H1 (cell line): Measurements from ENCODE around the gene RELCH. TPM values are rescaled to one million over a fixed set of nuclear protein-coding genes. Genes with fewer than 3 reads are reported as not detected.

Experiments used
- KDM4A ChIP-seq: IDR thresholded peaks from one replicate; pipeline ENCODE4 v1.7.1; 2012; ENCODE audit warnings: low read depth, mild to moderate bottlenecking, moderate library complexity, low read length, inconsistent platforms; ENCODE audit not compliant: severe bottlenecking
- NRF1 ChIP-seq: IDR thresholded peaks from 2 replicates; pipeline ENCODE4 v1.6.1; 2011; ENCODE audit warnings: mild to moderate bottlenecking, low read depth, low read length, improper control_type of control experiment
- POLR2AphosphoS5 ChIP-seq: IDR thresholded peaks from 2 replicates; pipeline ENCODE4 v1.6.1; 2011; ENCODE audit warnings: low read depth, low read length
- RFX5 ChIP-seq: IDR thresholded peaks from 2 replicates; pipeline ENCODE4 v1.6.1; 2011; ENCODE audit warnings: low read depth, low read length, improper control_type of control experiment, borderline replicate concordance
- SIX5 ChIP-seq: IDR thresholded peaks from 2 replicates; pipeline ENCODE4 v1.6.1; 2011; ENCODE audit warnings: mild to moderate bottlenecking, low read depth, low read length
- SUZ12 ChIP-seq: fragments of 200-600 bp; sonication (generic); IDR thresholded peaks from 2 replicates; pipeline ENCODE4 v1.6.1; 2012; ENCODE audit warnings: mild to moderate bottlenecking, inconsistent platforms, low read length, moderate library complexity, mixed read lengths
- TAF7 ChIP-seq: optimal IDR thresholded peaks from 2 replicates; pipeline ENCODE3; 2011; ENCODE audit warnings: low read depth, mild to moderate bottlenecking, inconsistent platforms, low read length, moderate library complexity, borderline replicate concordance
- polyA plus RNA-seq, 7 experiments: library from polyadenylated mRNA; depleted of rRNA in 3 of 7; stranded (reverse) in 5 of 7; unstranded in 2 of 7; fragments of >200 nt in 5 of 7; fragments of 200-250 nt in 2 of 7; gene quantifications; 1 replicate in 5 of 7; 2 replicates in 1 of 7; 4 replicates in 1 of 7; pipeline versions ENCODE4 v1.2.1 to v1.2.3, GENCODE V29; 2011 to 2013; ENCODE audit warnings: missing spikeins in 2 of 7, mixed read lengths in 2 of 7
- total RNA-seq: library from RNA; stranded (reverse); fragmentation: NEBNext Ultra II Directional; extraction: Animal tissue kit (Norgen Biotek cat#: 25700); gene quantifications from 2 replicates; pipeline ENCODE4 v1.2.1, GENCODE V29; 2021
- TF ChIP-seq, protein P1 (sequence below): IDR thresholded peaks from 2 replicates; pipeline ENCODE4 v1.6.1; 2011; ENCODE audit warnings: low read length, improper control_type of control experiment
- TF ChIP-seq, protein P2 (sequence below): IDR thresholded peaks from 2 replicates; pipeline ENCODE4 v1.6.1; 2012; ENCODE audit warnings: inconsistent platforms

RELCH gene
- total and polyA plus RNA-seq, 2 of the 8 experiments (the other 6 are each of a cell fraction or from before 2014, with no cell fraction given), result 7.3 to 26.9 TPM

DNA sequence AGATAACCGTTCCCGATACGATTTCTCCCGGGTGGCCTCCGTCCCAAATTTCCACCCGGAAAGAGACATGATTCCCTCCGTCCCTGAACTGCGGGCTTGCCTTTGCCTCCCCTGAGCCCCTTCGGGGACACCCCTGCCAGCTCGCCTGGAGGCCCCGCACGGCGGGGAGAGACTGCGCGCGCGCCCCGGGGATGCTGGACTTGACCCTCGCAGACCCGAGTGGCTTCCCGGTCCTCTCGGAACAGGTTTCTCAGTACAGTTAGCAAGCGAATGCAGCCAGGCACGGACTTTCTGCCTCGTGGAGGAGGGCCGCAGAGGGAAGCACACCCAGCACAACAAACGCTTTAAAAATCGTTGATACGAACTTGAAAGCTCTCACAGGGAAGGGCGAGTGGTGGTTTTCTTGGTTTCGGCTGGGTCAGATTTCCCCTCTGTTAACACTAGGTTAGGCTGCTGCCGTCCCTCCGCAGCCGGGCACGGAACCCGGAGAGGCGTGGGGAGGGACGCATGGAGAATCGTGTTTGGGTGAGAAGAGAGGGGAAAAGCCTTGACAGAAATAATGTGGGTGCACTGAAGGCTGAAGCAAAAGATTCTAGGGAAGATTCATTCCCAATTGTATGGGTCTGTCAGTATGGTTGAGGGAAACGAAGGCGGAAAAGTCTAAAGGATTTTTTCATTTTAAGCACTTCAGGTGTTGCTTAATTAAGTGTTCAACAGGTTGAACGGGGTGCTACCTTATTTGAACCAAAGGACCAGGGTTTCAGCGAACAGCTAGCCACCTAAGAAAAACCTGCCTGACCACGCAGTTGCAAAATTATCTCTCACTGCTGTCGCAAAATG is 139.0 kb downstream of the RELCH start (continued):
- no peak for TF ChIP-seq NRF1
- TF ChIP-seq RFX5, result no peak
- TF ChIP-seq POLR2AphosphoS5, result 0 out of 2 replicates have a peak, but pooled peaks have one; percentile 2
- TF ChIP-seq, protein P1, sequence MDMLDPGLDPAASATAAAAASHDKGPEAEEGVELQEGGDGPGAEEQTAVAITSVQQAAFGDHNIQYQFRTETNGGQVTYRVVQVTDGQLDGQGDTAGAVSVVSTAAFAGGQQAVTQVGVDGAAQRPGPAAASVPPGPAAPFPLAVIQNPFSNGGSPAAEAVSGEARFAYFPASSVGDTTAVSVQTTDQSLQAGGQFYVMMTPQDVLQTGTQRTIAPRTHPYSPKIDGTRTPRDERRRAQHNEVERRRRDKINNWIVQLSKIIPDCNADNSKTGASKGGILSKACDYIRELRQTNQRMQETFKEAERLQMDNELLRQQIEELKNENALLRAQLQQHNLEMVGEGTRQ, result no peak
- peak; percentile 43; the same call in 1 of the 2 replicates for TF ChIP-seq SUZ12
- no peak for TF ChIP-seq TAF7
- no peak for TF ChIP-seq SIX5
- TF ChIP-seq, protein P2, sequence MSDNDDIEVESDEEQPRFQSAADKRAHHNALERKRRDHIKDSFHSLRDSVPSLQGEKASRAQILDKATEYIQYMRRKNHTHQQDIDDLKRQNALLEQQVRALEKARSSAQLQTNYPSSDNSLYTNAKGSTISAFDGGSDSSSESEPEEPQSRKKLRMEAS, result 0 out of 2 replicates have a peak, but pooled peaks have one; percentile 24
- TF ChIP-seq KDM4A, result peak; percentile 54
